Measurements from ENCODE around the gene PGRMC2. TPM values are rescaled to one million over a fixed set of nuclear protein-coding genes. Genes with fewer than 3 reads are reported as not detected.

The PGRMC2 gene
- total RNA-seq, 1 experiment from 2014 or later: 73.1 TPM

- DNase-seq: no peak
- no peak overlapping the region for H3K4me3 Mint-ChIP-seq (ENCODE audit: unreplicated experiment)
- no peak overlapping the region for H3K27ac Mint-ChIP-seq (ENCODE audit: unreplicated experiment)
- no peaks in the 10 kb centered on the region for H3K27me3 Mint-ChIP-seq (ENCODE audit: insufficient read depth, unreplicated experiment)
- Histone ChIP-seq H3K4me1 (peaks cover 17% of the 10 kb centered on the region; the same call in 1 of the 2 replicates), H3K9me3 (no peaks in the 10 kb centered on the region; the same call in 1 of the 2 replicates), H3K36me3 (ENCODE audit: control insufficient read depth, insufficient read depth, low read length) (no peaks in the 10 kb centered on the region), H3K27me3 (replicated peaks; ENCODE audit: control insufficient read depth, insufficient read depth, low read length) (no peaks in the 10 kb centered on the region), H3K4me3 (ENCODE audit: low read depth, low read length) (no peak overlapping the region)
- TF ChIP-seq CTCF (IDR thresholded peaks at IDR 0.05; ENCODE audit: insufficient read depth in 1 of 2, low read depth in 1 of 2, low read length in 1 of 2, severe bottlenecking in 1 of 2, unreplicated experiment in 1 of 2): no peak
- H3K9me3 Mint-ChIP-seq (ENCODE audit: unreplicated experiment): no peaks in the 10 kb centered on the region
- peaks cover 10% of the 10 kb centered on the region for H3K4me1 Mint-ChIP-seq (ENCODE audit: low read depth, unreplicated experiment)
- intact Hi-C loops (cut with micrococcal nuclease; ENCODE audit: unreplicated experiment): no loop called here
- ChIA-PET POLR2A (no interaction called here), CTCF (no interaction called here)
- H3K36me3 Mint-ChIP-seq (ENCODE audit: insufficient read depth, unreplicated experiment): no peaks in the 10 kb centered on the region
- no TSS peak for BruUV-seq (replicated peaks)
Observed at GRCh38 chr4:128303986-128304385, 16.4 kb upstream of the PGRMC2 start.

GRCh38 chr4:128303405-128303785 is 15.8 kb upstream of the PGRMC2 start:
- no TSS peak for BruUV-seq (replicated peaks)

GRCh38 chr4:128301979-128302378 is 14.4 kb upstream of the PGRMC2 start:
- no peaks in the 10 kb centered on the region for H3K27me3 Mint-ChIP-seq (ENCODE audit: insufficient read depth, unreplicated experiment)
- no peak for TF ChIP-seq CTCF (IDR thresholded peaks at IDR 0.05; ENCODE audit: insufficient read depth in 1 of 2, low read depth in 1 of 2, low read length in 1 of 2, severe bottlenecking in 1 of 2, unreplicated experiment in 1 of 2)
- no peaks in the 10 kb centered on the region for H3K36me3 Mint-ChIP-seq (ENCODE audit: insufficient read depth, unreplicated experiment)
- no peak for DNase-seq
- intact Hi-C loops (cut with micrococcal nuclease; ENCODE audit: unreplicated experiment): no loop called here
- H3K27ac Mint-ChIP-seq (ENCODE audit: unreplicated experiment): no peak overlapping the region
- no peak overlapping the region for H3K4me3 ChIP-seq (ENCODE audit: low read depth, low read length)
- ChIA-PET CTCF (no interaction called here), POLR2A (no interaction called here)
- H3K9me3 Mint-ChIP-seq (ENCODE audit: unreplicated experiment): no peaks in the 10 kb centered on the region
- peaks cover 18% of the 10 kb centered on the region for H3K4me1 Mint-ChIP-seq (ENCODE audit: low read depth, unreplicated experiment)
- H3K27me3 ChIP-seq (replicated peaks; ENCODE audit: control insufficient read depth, insufficient read depth, low read length): no peaks in the 10 kb centered on the region
- H3K9me3 ChIP-seq: no peaks in the 10 kb centered on the region; the same call in 1 of the 2 replicates
- H3K36me3 ChIP-seq (ENCODE audit: control insufficient read depth, insufficient read depth, low read length): no peaks in the 10 kb centered on the region
- peaks cover 17% of the 10 kb centered on the region for H3K4me1 ChIP-seq
- no peak overlapping the region for H3K4me3 Mint-ChIP-seq (ENCODE audit: unreplicated experiment)
- BruUV-seq (replicated peaks): no TSS peak

More at GRCh38 chr4:128303405-128303785, 15.8 kb upstream of the PGRMC2 start:
- peaks cover 20% of the 10 kb centered on the region for H3K4me1 ChIP-seq
- CTCF ChIA-PET: no interaction called here
- no peak for TF ChIP-seq CTCF (IDR thresholded peaks at IDR 0.05; ENCODE audit: insufficient read depth in 1 of 2, low read depth in 1 of 2, low read length in 1 of 2, severe bottlenecking in 1 of 2, unreplicated experiment in 1 of 2)
- no peaks in the 10 kb centered on the region; the same call in 1 of the 2 replicates for H3K9me3 ChIP-seq
- no peaks in the 10 kb centered on the region for H3K36me3 Mint-ChIP-seq (ENCODE audit: insufficient read depth, unreplicated experiment)
- H3K4me3 ChIP-seq (ENCODE audit: low read depth, low read length): no peak overlapping the region
- H3K27ac Mint-ChIP-seq (ENCODE audit: unreplicated experiment): no peak overlapping the region
- no peak overlapping the region for H3K4me3 Mint-ChIP-seq (ENCODE audit: unreplicated experiment)
- H3K27me3 Mint-ChIP-seq (ENCODE audit: insufficient read depth, unreplicated experiment): no peaks in the 10 kb centered on the region
- H3K9me3 Mint-ChIP-seq (ENCODE audit: unreplicated experiment): no peaks in the 10 kb centered on the region
- DNase-seq: no peak
- no peaks in the 10 kb centered on the region for H3K36me3 ChIP-seq (ENCODE audit: control insufficient read depth, insufficient read depth, low read length)
- intact Hi-C loops (cut with micrococcal nuclease; ENCODE audit: unreplicated experiment): no loop called here
- H3K27me3 ChIP-seq (replicated peaks; ENCODE audit: control insufficient read depth, insufficient read depth, low read length): no peaks in the 10 kb centered on the region
- POLR2A ChIA-PET: no interaction called here
- H3K4me1 Mint-ChIP-seq (ENCODE audit: low read depth, unreplicated experiment): peaks cover 14% of the 10 kb centered on the region

All from Caco-2 (cell line).